BLaER1 treated with 17β-estradiol and CSF1 and Interleukin-3, amounts not matched to agents 10 nM and 100 nM (cell line): ENCODE measurements around the gene NT5C2.
"Not testable (repeated sequence)": the region's sequence is repeated elsewhere in the genome, so short reads cannot be mapped to it uniquely, and the experiment has no call there.

ENCODE experiments used
- H3K27ac ChIP-seq, 11 experiments: shearing (Covaris generic); formaldehyde crosslinking; 2 replicates each; pipeline ENCODE4 v1.8.1; 2022
- H3K27me3 ChIP-seq, 11 experiments: shearing (Covaris generic); formaldehyde crosslinking; 2 replicates each; pipeline ENCODE4 v1.8.1; 2022
- H3K36me3 ChIP-seq, 11 experiments: shearing (Covaris generic); formaldehyde crosslinking; 2 replicates each; pipeline ENCODE4 v1.8.1; 2022
- H3K4me1 ChIP-seq, 10 experiments: shearing (Covaris generic); formaldehyde crosslinking; 2 replicates each; pipeline ENCODE4 v1.8.1; 2022
- H3K4me2 ChIP-seq, 11 experiments: shearing (Covaris generic); formaldehyde crosslinking; 2 replicates each; pipeline ENCODE4 v1.8.1; 2022
- H3K4me3 ChIP-seq, 10 experiments: shearing (Covaris generic); formaldehyde crosslinking; 2 replicates each; pipeline ENCODE4 v1.8.1; 2022
- H3K9ac ChIP-seq, 11 experiments: shearing (Covaris generic); formaldehyde crosslinking; 2 replicates each; pipeline ENCODE4 v1.8.1; 2022
- H3K9me3 ChIP-seq, 11 experiments: shearing (Covaris generic); formaldehyde crosslinking; replicated peaks in 1 of 11; 2 replicates each; pipeline ENCODE4 v1.8.1; 2022
- H4K20me1 ChIP-seq, 11 experiments: shearing (Covaris generic); formaldehyde crosslinking; 2 replicates each; pipeline ENCODE4 v1.8.1; 2022
- Cebpa-rat ChIP-seq, 11 experiments: shearing (Covaris generic); IDR thresholded peaks; 2 replicates each; pipeline ENCODE4 v1.8.1; 2022

Gene NT5C2

DNA sequence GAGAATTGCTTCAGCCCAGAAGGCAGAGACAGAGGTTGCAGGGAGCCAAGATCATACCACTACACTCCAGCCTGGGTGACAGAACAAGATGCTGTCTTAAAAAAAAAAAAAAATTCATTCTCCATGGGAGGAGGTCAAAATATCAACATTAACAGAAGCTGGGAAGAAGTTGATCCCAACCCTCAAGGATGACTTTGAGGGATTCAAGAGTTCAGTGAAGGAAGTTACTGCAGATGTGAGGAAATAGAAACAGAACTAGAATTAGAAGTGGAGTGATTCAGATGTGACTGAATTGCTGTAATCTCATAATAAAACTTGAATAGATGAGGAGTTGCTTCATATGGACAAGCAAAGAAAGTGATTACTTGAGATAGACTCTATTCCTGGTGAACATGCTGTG, 32.9 kb upstream of the NT5C2 start:
- H3K4me1 ChIP-seq = peaks cover 0 to 32% (median 3%) of the 10 kb centered on the region in 10 experiments; a peak in 8 of 20 replicates
- H3K9me3 ChIP-seq = peaks cover 27 to 48% (median 32%) of the 10 kb centered on the region in 11 experiments
- TF ChIP-seq Cebpa-rat (IDR thresholded peaks at IDR 0.05) = no peak
- H3K9ac ChIP-seq = no peak overlapping the region
- no peak overlapping the region for H3K27ac ChIP-seq
- H4K20me1 ChIP-seq = no peaks in the 10 kb centered on the region
- H3K4me2 ChIP-seq = peak overlapping the region in 2 of 11 experiments; percentile 50 to 52; a peak in 4 of 22 replicates
- H3K36me3 ChIP-seq = peaks cover 0 to 7% (median 0%) of the 10 kb centered on the region in 11 experiments; a peak in 1 of 22 replicates
- H3K4me3 ChIP-seq = no peak overlapping the region
- H3K27me3 ChIP-seq = no peaks in the 10 kb centered on the region

DNA sequence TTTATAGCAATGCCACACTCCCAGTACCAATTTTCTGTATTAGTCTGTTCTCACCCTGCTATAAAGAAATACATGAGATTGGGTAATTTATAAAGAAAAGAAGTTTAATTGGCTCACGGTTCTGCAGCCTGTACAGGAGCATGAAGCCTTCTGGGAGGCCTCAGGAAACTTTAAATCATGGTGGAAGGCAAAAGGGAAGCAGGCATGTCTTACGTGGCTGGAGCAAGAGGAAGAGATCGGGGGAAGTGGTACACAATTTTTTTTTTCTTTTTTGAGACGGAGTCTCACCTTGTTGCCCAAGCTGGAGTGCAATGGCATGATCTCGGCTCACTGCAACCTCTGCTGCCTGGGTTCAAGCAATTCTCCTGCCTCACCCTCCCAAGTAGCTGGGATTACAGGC, 31.6 kb upstream of the NT5C2 start:
- H4K20me1 ChIP-seq, H3K9ac ChIP-seq, H3K36me3 ChIP-seq, H3K27me3 ChIP-seq: not testable (repeated sequence)
- Histone ChIP-seq H3K4me2 (peak overlapping the region in 4 of 11 experiments; percentile 26 to 52 (median 41); a peak in 7 of 22 replicates), H3K4me3 (0 out of 20 replicates have a peak overlapping the region, but pooled peaks of 1 of the 10 experiments have one; percentile 7), H3K4me1 (peaks cover 0 to 32% (median 3%) of the 10 kb centered on the region in 10 experiments; a peak in 8 of 20 replicates), H3K9me3 (peaks cover 27 to 48% (median 32%) of the 10 kb centered on the region in 11 experiments), H3K27ac (peak overlapping the region in 3 of 11 experiments; percentile 10 to 26 (median 10); a peak in 3 of 22 replicates)

DNA sequence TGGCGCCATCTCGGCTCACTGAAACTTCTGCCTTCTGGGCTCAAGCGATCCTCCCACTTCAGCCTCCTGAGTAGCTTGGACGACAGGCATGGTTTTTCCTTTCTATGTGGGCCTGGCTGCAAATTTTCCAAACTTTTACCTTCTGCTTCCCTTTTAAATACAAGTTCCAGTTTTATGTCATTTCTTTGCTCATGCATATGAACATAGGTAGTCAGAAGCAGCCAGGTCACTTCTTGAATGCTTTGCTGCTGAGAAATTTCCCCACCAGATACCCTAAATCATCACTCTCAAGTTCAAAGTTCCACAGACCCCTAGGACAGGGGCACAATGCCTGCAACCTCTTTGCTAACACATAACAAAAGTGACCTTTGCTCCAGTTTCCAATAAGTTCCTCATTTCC, 31.1 kb upstream of the NT5C2 start:
- H3K27me3 ChIP-seq = no peaks in the 10 kb centered on the region
- H3K4me2 ChIP-seq = peak overlapping the region in 4 of 11 experiments; percentile 26 to 52 (median 41); a peak in 4 of 22 replicates
- no peak for TF ChIP-seq Cebpa-rat (IDR thresholded peaks at IDR 0.05)
- no peak overlapping the region for H3K9ac ChIP-seq
- H3K9me3 ChIP-seq = peaks cover 27 to 48% (median 32%) of the 10 kb centered on the region in 11 experiments
- H3K36me3 ChIP-seq = peaks cover 0 to 7% (median 0%) of the 10 kb centered on the region in 11 experiments; a peak in 1 of 22 replicates
- H3K27ac ChIP-seq = no peak overlapping the region
- H3K4me1 ChIP-seq = peaks cover 0 to 32% (median 3%) of the 10 kb centered on the region in 10 experiments; a peak in 8 of 20 replicates
- H4K20me1 ChIP-seq = no peaks in the 10 kb centered on the region
- H3K4me3 ChIP-seq = peak overlapping the region in 1 of 10 experiments; percentile 6; a peak in 1 of 20 replicates

DNA sequence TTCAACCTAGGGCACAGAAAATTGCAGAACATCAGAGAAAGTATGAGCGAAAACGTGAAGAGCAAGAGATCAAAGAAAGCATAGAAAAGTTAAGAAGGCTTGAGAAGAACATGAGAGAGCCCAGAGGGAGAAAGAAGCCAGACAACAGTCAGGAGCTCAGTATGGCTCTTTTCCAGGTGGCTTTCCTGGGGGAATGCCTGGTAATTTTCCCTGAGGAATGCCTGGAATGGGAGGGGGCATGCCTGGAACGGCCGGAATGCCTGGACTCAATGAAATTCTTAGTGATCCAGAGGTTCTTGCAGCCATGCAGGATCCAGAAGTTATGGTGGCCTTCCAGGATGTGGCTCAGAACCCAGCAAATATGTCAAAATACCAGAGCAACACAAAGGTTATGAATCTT, 23.3 kb upstream of the NT5C2 start:
- H4K20me1 ChIP-seq, H3K4me1 ChIP-seq, H3K4me2 ChIP-seq, H3K27ac ChIP-seq, H3K36me3 ChIP-seq, H3K27me3 ChIP-seq, H3K9ac ChIP-seq, H3K4me3 ChIP-seq: not testable (repeated sequence)
- peaks cover 3 to 28% (median 12%) of the 10 kb centered on the region in 11 experiments for H3K9me3 ChIP-seq

DNA sequence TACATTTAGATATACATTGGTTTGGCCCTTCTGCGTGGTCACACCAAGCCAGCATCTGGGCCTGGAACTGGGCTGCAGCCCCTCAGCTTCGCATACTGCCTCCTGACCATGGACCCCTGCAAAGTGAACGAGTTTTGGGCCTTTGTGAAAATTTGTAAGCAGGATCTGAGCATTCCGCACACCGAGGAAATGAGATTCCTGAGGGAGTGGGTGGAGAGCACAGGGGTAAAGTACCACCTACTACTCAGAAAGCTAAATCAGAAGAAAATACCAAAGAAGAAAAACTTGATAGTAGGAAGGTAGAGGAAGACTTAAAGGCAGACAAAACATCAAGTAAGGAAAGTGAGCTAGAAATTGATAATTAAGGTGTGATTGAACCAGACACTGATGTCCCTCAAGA, 22.5 kb upstream of the NT5C2 start:
- no peak overlapping the region for H3K9ac ChIP-seq
- no peaks in the 10 kb centered on the region for H3K4me1 ChIP-seq
- no peak for TF ChIP-seq Cebpa-rat (IDR thresholded peaks at IDR 0.05)
- H3K4me2 ChIP-seq = no peak overlapping the region
- H3K9me3 ChIP-seq = peaks cover 10 to 32% (median 19%) of the 10 kb centered on the region in 11 experiments
- no peaks in the 10 kb centered on the region for H4K20me1 ChIP-seq
- H3K27me3 ChIP-seq = no peaks in the 10 kb centered on the region
- H3K4me3 ChIP-seq = no peak overlapping the region
- no peak overlapping the region for H3K27ac ChIP-seq
- H3K36me3 ChIP-seq = no peaks in the 10 kb centered on the region

DNA sequence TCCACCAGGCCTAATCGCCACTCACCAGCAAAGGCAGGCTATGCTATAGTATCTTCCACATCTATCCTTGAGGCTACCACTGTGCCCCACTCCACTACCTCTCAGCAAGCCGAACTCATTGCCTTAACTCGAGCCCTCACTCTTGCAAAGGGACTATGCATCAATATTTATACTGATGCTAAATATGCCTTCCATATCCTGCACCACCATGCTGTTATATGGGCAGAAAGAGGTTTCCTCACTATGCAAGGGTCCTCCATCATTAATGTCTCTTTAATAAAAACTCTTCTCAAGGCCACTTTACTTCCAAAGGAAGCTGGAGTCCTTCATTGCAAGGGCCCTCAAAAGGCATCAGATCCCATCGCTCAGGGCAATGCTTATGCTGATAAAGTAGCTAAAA, 17.2 kb upstream of the NT5C2 start:
- H3K4me2 ChIP-seq, H4K20me1 ChIP-seq, H3K9ac ChIP-seq, H3K27ac ChIP-seq, H3K27me3 ChIP-seq, H3K4me1 ChIP-seq, H3K36me3 ChIP-seq, H3K4me3 ChIP-seq: not testable (repeated sequence)
- H3K9me3 ChIP-seq = peaks cover 38 to 74% (median 56%) of the 10 kb centered on the region in 11 experiments

DNA sequence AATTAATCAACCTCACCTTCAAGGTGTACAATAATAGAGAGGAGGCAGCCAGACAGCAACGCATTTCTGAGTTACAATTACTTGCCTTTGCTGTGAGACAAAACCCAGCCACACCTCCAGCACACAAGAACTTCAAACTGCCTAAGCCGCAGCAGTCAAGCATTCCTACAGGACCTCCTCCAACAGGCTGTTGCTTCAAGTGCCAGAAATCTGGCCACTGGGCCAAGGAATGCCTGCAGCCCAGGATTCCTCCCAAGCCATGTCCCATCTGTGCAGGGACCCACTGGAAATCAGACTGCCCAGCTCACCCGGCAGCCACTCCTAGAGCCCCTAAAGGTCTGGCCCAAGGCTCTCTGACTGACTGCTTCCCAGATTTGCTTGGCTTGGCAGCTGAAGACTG, 14.6 kb upstream of the NT5C2 start:
- not testable (repeated sequence) for H3K27ac ChIP-seq, H3K9ac ChIP-seq, H3K4me2 ChIP-seq, H3K4me1 ChIP-seq, H4K20me1 ChIP-seq, H3K27me3 ChIP-seq, H3K4me3 ChIP-seq, H3K36me3 ChIP-seq
- peaks cover 38 to 63% (median 56%) of the 10 kb centered on the region in 11 experiments for H3K9me3 ChIP-seq

DNA sequence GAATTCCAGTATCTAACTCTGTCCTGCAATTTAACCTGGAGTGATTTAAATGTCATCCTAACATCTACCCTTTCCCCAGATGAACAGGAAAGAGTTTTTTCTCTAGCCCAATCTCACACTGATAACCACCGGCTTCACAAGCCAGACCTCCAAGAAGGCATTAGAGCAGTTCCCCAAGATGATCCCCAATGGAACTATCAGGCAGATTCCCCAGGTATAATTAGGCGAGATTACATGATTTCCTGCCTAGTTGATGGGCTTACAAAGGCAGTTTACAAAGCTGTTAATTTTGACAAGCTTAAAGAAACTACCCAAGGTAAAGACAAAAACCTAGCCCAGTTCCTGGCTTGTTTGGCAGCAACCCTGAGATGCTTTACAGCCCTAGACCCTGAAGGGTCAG, 14.1 kb upstream of the NT5C2 start:
- H3K4me3 ChIP-seq = no peak overlapping the region
- no peak overlapping the region for H3K9ac ChIP-seq
- H3K36me3 ChIP-seq = no peaks in the 10 kb centered on the region; a peak in 1 of 22 replicates
- H3K4me1 ChIP-seq = peaks cover 0 to 8% (median 0%) of the 10 kb centered on the region in 10 experiments; a peak in 7 of 20 replicates
- TF ChIP-seq Cebpa-rat (IDR thresholded peaks at IDR 0.05) = no peak
- H3K27me3 ChIP-seq = no peaks in the 10 kb centered on the region
- H3K9me3 ChIP-seq = peaks cover 37 to 58% (median 53%) of the 10 kb centered on the region in 11 experiments
- no peak overlapping the region for H3K27ac ChIP-seq
- H4K20me1 ChIP-seq = no peaks in the 10 kb centered on the region
- no peak overlapping the region for H3K4me2 ChIP-seq

DNA sequence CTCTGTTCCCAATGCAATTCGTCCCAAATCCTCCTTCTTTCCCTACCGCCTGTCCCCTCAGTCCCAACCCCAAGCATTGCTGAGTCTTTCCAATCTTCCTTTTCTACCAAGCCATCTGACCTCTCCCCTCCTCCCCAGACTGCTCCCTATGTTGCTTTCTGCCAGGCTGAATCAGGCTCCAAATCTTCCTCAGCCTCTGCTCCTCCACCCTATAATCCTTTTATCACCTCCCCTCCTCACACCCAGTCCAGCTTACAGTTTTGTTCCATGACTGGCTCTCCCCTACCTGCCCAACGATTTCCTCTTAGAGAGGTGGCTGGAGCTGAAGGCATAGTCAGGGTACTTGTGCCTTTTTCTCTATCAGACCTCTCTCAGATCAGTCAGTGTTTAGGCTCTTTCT, 13.6 kb upstream of the NT5C2 start:
- not testable (repeated sequence) for H3K27ac ChIP-seq

DNA sequence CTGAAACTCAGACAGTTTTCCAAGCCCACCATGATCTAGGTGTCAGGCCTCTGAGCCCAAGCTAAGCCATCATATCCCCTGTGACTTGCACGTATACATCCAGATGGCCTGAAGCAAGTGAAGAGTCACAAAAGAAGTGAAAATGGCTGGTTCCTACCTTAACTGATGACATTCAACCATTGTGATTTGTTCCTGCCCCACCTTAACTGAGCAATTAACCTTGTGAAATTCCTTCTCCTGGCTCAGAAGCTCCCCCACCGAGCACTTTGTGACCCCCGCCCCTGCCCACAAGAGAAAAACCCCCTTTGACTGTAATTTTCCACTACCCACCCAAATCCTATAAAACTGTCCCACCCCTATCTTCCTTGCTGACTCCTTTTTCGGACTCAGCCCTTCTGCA, 12.3 kb upstream of the NT5C2 start:
- H3K4me2 ChIP-seq, H3K9ac ChIP-seq, H3K4me3 ChIP-seq, H4K20me1 ChIP-seq, H3K36me3 ChIP-seq, H3K27ac ChIP-seq, H3K27me3 ChIP-seq: not testable (repeated sequence)
- Histone ChIP-seq H3K4me1 (peaks cover 0 to 12% (median 0%) of the 10 kb centered on the region in 10 experiments; a peak in 7 of 20 replicates), H3K9me3 (peaks cover 19 to 41% (median 36%) of the 10 kb centered on the region in 11 experiments)

More for the DNA sequence above, 13.6 kb upstream of the NT5C2 start:
- H4K20me1 ChIP-seq, H3K4me3 ChIP-seq, H3K27me3 ChIP-seq, H3K9ac ChIP-seq, H3K4me2 ChIP-seq, H3K36me3 ChIP-seq: not testable (repeated sequence)
- peaks cover 32 to 54% (median 48%) of the 10 kb centered on the region in 11 experiments for H3K9me3 ChIP-seq
- peaks cover 0 to 12% (median 0%) of the 10 kb centered on the region in 10 experiments; a peak in 7 of 20 replicates for H3K4me1 ChIP-seq
